Measurements from ENCODE around the gene ARIH1.

GRCh38 chr15:72570059-72570458 is 95.9 kb downstream of the ARIH1 start:
- no peak for TF ChIP-seq CTCF (IDR thresholded peaks at IDR 0.05 in 2 of 3, conservative IDR thresholded peaks at IDR 0.05 in 1 of 3; ENCODE audit: borderline replicate concordance in 1 of 3, insufficient read depth in 1 of 3, low read depth in 2 of 3, low read length in 2 of 3)
- no peak for TF ChIP-seq RAD21 (IDR thresholded peaks at IDR 0.05; ENCODE audit: low read depth)
- no peak for TF ChIP-seq EZH2 (IDR thresholded peaks at IDR 0.05)
- TF ChIP-seq POLR2AphosphoS5 (IDR thresholded peaks at IDR 0.05; ENCODE audit: low read depth, low read length) = no peak
- TF ChIP-seq ZNF274 (IDR thresholded peaks at IDR 0.05; ENCODE audit: low read depth, low read length) = no peak
- TF ChIP-seq ELF1 (IDR thresholded peaks at IDR 0.05; ENCODE audit: borderline replicate concordance, low read depth) = no peak
- no peak for TF ChIP-seq FOSL1 (IDR thresholded peaks at IDR 0.05; ENCODE audit: low read depth)

Measured in HCT116 (cell line).